Mammary epithelial cell (primary cell): ENCODE measurements around the gene SPINT2.

Source experiments
- CTCF ChIP-seq, 2 donors: IDR thresholded peaks in 1 of 2; conservative IDR thresholded peaks in 1 of 2; 2 replicates each; pipeline ENCODE4 v1.5.1; 2011 to 2012; ENCODE audit warnings: inconsistent platforms in 2 of 2, low read length in 2 of 2, mild to moderate bottlenecking in 2 of 2, control low read depth in 1 of 2, low read depth in 1 of 2; ENCODE audit not compliant: insufficient read depth in 1 of 2; ENCODE audit errors: extremely low read depth in 1 of 2
- EZH2 ChIP-seq: IDR thresholded peaks from 2 replicates; pipeline ENCODE4 v1.6.1; 2012; ENCODE audit warnings: low read length, inconsistent platforms, borderline replicate concordance

GRCh38 chr19:38252385-38252784 is 12.0 kb upstream of the SPINT2 start:
- no peak for TF ChIP-seq CTCF (conservative IDR thresholded peaks at IDR 0.05 in 1 of 2, IDR thresholded peaks at IDR 0.05 in 1 of 2; ENCODE audit: extremely low read depth in 1 of 2, insufficient read depth in 1 of 2, low read depth in 1 of 2, low read length in 2 of 2)
- TF ChIP-seq EZH2 = no peak
